ENCODE measurements around the gene CD200.

CD200 gene

DNA sequence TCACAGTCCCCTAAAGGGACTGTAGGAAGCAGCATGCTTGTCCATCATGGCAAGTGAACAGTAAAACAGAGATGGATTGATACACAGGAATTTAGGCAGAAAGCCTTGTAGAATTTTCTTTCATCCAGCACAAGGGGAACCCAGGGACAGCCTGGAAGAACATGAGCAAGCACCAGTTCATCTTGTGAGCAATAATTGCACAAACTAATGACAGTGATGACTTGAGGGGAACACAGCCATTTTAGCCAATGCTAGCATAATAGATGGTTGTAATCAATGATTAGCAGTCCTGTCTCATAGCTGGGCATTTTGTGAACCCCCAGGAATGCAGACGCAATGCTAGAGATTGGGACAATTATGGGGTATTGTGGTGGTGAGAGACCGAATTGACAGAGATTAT, 6.7 kb downstream of the CD200 start:
- peaks cover 68% of the 10 kb centered on the region for H3K36me3 Mint-ChIP-seq (ENCODE audit: low read depth)
- peaks cover 19% of the 10 kb centered on the region for H3K4me1 Mint-ChIP-seq
- no peak overlapping the region for H3K4me3 Mint-ChIP-seq
- no peak overlapping the region for H3K27ac Mint-ChIP-seq
- peaks cover 10% of the 10 kb centered on the region for H3K9me3 Mint-ChIP-seq
- TF ChIP-seq, protein P1, sequence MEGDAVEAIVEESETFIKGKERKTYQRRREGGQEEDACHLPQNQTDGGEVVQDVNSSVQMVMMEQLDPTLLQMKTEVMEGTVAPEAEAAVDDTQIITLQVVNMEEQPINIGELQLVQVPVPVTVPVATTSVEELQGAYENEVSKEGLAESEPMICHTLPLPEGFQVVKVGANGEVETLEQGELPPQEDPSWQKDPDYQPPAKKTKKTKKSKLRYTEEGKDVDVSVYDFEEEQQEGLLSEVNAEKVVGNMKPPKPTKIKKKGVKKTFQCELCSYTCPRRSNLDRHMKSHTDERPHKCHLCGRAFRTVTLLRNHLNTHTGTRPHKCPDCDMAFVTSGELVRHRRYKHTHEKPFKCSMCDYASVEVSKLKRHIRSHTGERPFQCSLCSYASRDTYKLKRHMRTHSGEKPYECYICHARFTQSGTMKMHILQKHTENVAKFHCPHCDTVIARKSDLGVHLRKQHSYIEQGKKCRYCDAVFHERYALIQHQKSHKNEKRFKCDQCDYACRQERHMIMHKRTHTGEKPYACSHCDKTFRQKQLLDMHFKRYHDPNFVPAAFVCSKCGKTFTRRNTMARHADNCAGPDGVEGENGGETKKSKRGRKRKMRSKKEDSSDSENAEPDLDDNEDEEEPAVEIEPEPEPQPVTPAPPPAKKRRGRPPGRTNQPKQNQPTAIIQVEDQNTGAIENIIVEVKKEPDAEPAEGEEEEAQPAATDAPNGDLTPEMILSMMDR (IDR thresholded peaks at IDR 0.05; ENCODE audit: unreplicated experiment in 3 of 3), result no peak
- peaks cover 5% of the 10 kb centered on the region for H3K27me3 Mint-ChIP-seq (ENCODE audit: low read depth)

DNA sequence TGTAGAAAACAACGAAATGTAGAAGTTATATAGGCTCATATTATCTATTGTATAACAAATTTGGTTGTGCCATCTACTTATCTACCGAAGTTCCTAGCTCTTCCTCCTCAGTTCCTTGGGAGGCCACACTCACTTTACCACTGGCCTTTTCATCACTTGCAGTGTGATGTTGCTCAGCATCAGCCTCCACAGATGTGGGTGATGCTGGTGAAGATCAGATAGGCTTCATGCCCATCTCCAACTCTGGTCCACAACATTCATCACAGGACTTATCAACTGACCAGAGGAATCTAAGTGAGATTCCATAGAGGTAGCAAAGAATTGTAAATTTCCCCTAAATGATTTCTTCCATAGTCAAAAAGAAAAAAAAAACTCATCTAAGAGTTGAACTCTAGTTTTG, 8.4 kb downstream of the CD200 start:
- H3K9me3 Mint-ChIP-seq, result peaks cover 10% of the 10 kb centered on the region
- H3K36me3 Mint-ChIP-seq (ENCODE audit: low read depth), result peaks cover 73% of the 10 kb centered on the region
- H3K27me3 Mint-ChIP-seq (ENCODE audit: low read depth), result peaks cover 5% of the 10 kb centered on the region
- no peak overlapping the region for H3K4me3 Mint-ChIP-seq
- H3K27ac Mint-ChIP-seq, result no peak overlapping the region
- H3K4me1 Mint-ChIP-seq, result peaks cover 5% of the 10 kb centered on the region
- TF ChIP-seq, protein P1 (IDR thresholded peaks at IDR 0.05; ENCODE audit: unreplicated experiment in 3 of 3), result no peak

DNA sequence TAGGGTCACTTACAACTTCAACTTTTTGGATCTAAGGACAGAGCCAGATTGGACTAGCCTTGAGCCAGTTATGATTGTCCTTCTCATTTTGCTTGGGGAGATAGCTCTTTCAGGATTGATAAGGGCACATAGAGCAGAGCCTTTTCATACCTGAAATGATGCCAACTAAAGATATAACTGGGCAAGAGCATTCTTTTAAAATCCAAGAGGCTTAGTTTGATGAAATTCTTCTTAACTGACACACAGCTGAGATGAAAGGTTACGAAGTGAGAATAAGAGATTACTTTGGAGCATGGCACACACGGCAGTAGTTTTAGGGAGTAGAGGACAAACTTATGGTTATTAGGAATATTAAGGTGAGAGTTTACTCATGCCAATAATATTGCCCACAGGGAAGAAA, 12.7 kb downstream of the CD200 start:
- H3K27me3 Mint-ChIP-seq (ENCODE audit: low read depth), result peaks cover 3% of the 10 kb centered on the region
- TF ChIP-seq, protein P1 (IDR thresholded peaks at IDR 0.05; ENCODE audit: unreplicated experiment in 3 of 3), result no peak
- no peak overlapping the region for H3K4me3 Mint-ChIP-seq
- H3K27ac Mint-ChIP-seq, result no peak overlapping the region
- H3K9me3 Mint-ChIP-seq, result peaks cover 10% of the 10 kb centered on the region
- peaks cover 91% of the 10 kb centered on the region for H3K36me3 Mint-ChIP-seq (ENCODE audit: low read depth)
- H3K4me1 Mint-ChIP-seq, result peaks cover 8% of the 10 kb centered on the region

DNA sequence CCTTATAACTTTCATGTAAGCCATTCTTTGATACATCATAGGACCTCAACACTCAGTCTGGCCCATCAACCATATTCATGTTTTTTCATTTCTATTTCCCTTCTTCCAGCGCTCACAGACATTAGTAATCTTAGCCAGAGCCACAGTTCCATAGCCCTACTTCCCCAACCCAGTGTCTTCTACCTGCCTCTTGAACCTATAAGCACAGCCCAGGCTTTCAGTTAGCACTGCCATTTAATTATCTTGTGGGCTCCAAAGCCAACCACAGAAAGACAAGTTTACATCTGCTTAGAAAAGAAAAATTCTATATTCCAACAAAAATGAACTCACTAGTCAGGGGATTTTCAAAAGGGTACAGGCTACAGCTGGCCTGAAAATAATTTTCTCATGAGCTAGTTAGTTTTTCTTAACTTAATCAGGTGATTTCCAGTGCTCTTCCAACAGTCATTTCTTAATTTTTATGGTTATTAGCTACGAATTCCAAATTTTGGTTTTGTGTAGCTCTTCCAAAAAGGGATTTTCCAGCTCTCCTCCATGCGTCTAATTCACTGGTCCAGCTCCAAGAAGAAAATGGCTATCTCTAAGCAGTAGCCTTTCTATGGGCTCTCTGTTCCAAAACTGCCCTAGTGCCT, 13.7 kb downstream of the CD200 start:
- Mint-ChIP-seq H3K9me3 (peaks cover 10% of the 10 kb centered on the region), H3K27me3 (ENCODE audit: low read depth) (peaks cover 3% of the 10 kb centered on the region), H3K36me3 (ENCODE audit: low read depth) (peaks cover 86% of the 10 kb centered on the region), H3K4me3 (no peak overlapping the region), H3K4me1 (peaks cover 14% of the 10 kb centered on the region), H3K27ac (no peak overlapping the region)
- TF ChIP-seq, protein P1 (IDR thresholded peaks at IDR 0.05; ENCODE audit: unreplicated experiment in 3 of 3), result no peak

DNA sequence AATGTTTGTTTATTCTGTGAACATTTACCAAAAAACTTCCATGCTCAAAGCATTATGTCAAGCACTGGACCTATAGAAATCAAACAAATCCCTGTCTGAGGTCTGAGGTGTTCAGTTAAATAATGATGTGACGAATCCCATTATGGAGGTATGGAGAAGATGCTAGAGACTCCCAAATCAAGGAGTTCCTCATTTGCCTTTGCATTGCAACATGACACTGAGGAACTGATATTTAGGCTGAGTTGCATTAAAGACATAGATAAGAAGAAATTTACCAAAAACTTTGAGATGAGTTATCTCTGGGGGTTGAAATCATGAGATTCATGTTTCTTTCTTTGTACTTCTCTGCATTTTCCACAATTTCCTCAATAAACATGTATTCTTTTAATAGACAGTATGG, 16.0 kb downstream of the CD200 start:
- H3K4me1 Mint-ChIP-seq, result peaks cover 21% of the 10 kb centered on the region
- peaks cover 3% of the 10 kb centered on the region for H3K27me3 Mint-ChIP-seq (ENCODE audit: low read depth)
- peaks cover 3% of the 10 kb centered on the region for H3K9me3 Mint-ChIP-seq
- H3K36me3 Mint-ChIP-seq (ENCODE audit: low read depth), result peaks cover 85% of the 10 kb centered on the region
- no peak overlapping the region for H3K4me3 Mint-ChIP-seq
- no peak overlapping the region for H3K27ac Mint-ChIP-seq
- TF ChIP-seq, protein P1 (IDR thresholded peaks at IDR 0.05; ENCODE audit: unreplicated experiment in 3 of 3), result no peak

DNA sequence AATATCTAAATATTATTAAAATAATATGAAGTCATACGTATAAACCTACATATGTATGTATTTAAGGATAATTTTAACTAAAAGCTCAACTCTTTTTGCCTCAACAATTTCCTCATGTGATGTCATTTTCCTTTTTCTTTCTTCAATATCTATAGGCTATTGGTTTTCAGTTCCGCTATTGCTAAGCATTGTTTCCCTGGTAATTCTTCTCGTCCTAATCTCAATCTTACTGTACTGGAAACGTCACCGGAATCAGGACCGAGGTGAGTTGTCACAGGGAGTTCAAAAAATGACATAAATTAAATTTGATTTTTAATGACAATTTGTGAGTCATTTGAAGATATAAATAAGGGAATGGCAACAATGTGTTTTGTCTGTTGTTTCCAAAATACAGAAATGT, 16.6 kb downstream of the CD200 start:
- peaks cover 3% of the 10 kb centered on the region for H3K27me3 Mint-ChIP-seq (ENCODE audit: low read depth)
- H3K4me3 Mint-ChIP-seq, result no peak overlapping the region
- peaks cover 21% of the 10 kb centered on the region for H3K4me1 Mint-ChIP-seq
- peaks cover under 1% of the 10 kb centered on the region for H3K9me3 Mint-ChIP-seq
- no peak overlapping the region for H3K27ac Mint-ChIP-seq
- H3K36me3 Mint-ChIP-seq (ENCODE audit: low read depth), result peaks cover 85% of the 10 kb centered on the region
- TF ChIP-seq, protein P1 (IDR thresholded peaks at IDR 0.05; ENCODE audit: unreplicated experiment in 3 of 3), result no peak

Measured in nephron (organoid).